ENCODE data around the gene SLITRK6.
"Not testable (repeated sequence)": the region's sequence is repeated elsewhere in the genome, so short reads cannot be mapped to it uniquely, and the experiment has no call there.

Gene SLITRK6

DNA sequence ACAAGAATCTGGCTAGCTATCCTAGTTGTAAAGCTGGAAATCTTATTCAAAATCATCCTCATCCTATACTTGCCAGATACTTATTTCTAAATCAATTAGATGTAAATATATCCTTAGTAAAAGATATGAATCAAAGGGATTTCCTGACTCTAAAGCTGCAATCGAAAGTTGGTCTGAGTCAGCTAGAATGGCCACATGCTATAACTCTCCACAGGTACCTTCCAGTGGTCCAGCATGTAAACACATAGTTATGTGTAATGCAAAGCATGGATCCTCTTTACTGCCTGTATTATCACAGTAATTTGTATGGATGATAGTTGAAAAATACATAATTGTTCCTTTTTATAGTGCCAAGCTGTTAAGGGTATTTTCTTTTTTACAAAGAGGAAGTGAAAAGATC is 27.4 kb downstream of the SLITRK6 start:
- no peak for DNase-seq (ENCODE audit: low read depth)
- TF ChIP-seq, protein P1, sequence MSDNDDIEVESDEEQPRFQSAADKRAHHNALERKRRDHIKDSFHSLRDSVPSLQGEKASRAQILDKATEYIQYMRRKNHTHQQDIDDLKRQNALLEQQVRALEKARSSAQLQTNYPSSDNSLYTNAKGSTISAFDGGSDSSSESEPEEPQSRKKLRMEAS (IDR thresholded peaks at IDR 0.05; ENCODE audit: low read depth, low read length), result no peak
- TF ChIP-seq, protein P2, sequence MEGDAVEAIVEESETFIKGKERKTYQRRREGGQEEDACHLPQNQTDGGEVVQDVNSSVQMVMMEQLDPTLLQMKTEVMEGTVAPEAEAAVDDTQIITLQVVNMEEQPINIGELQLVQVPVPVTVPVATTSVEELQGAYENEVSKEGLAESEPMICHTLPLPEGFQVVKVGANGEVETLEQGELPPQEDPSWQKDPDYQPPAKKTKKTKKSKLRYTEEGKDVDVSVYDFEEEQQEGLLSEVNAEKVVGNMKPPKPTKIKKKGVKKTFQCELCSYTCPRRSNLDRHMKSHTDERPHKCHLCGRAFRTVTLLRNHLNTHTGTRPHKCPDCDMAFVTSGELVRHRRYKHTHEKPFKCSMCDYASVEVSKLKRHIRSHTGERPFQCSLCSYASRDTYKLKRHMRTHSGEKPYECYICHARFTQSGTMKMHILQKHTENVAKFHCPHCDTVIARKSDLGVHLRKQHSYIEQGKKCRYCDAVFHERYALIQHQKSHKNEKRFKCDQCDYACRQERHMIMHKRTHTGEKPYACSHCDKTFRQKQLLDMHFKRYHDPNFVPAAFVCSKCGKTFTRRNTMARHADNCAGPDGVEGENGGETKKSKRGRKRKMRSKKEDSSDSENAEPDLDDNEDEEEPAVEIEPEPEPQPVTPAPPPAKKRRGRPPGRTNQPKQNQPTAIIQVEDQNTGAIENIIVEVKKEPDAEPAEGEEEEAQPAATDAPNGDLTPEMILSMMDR (IDR thresholded peaks at IDR 0.05; ENCODE audit: low read depth, low read length), result no peak
- TF ChIP-seq MYC (IDR thresholded peaks at IDR 0.05; ENCODE audit: low read depth, low read length), result no peak
- TF ChIP-seq POLR2A (IDR thresholded peaks at IDR 0.05; ENCODE audit: extremely low read depth, insufficient read length), result no peak
- no peak overlapping the region for H3K4me3 ChIP-seq (ENCODE audit: low read depth, low read length)

DNA sequence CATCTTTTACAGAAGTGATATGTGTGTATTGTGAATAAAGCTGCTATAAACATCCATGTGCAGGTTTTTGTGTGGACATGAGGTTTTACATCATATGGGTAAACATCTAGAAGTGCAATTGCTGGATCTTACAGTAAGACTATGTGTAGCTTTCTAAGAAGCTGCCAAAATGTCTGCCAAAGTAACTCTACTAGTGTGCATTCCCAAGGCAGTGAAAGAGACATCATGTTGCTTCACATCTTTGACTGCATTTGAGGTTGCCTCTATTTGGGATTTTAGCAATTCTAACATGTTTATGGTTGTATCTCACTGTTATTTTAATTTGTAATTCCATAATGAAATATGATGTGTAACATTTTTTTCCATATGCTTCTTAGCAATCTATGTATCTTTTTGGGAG is 30.3 kb downstream of the SLITRK6 start:
- DNase-seq (ENCODE audit: low read depth), result no peak
- no peak overlapping the region for H3K4me3 ChIP-seq (ENCODE audit: low read depth, low read length)
- TF ChIP-seq, protein P1 (IDR thresholded peaks at IDR 0.05; ENCODE audit: low read depth, low read length), result no peak
- TF ChIP-seq MYC (IDR thresholded peaks at IDR 0.05; ENCODE audit: low read depth, low read length) (no peak), POLR2A (IDR thresholded peaks at IDR 0.05; ENCODE audit: extremely low read depth, insufficient read length) (no peak)
- TF ChIP-seq, protein P2 (IDR thresholded peaks at IDR 0.05; ENCODE audit: low read depth, low read length), result no peak

DNA sequence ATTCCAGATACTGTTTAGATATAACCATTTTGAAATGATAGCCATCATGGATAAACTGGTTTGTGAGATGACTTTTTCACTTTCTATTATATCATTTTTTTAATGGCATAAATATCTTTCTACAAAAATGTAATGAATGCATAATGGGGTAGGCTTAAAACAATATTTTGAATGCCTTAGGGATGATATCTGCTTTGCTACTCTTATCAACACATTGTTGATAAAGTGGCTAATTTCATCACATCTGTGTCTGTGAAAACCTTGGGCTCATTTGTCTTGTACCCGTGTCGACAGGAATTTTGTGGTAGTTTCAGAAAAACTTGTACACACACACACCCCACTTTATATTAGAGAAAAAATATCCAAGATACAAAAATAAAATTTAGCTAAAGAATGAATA is 44.1 kb downstream of the SLITRK6 start:
- no peak overlapping the region for H3K4me3 ChIP-seq (ENCODE audit: low read depth, low read length)
- no peak for DNase-seq (ENCODE audit: low read depth)
- no peak for TF ChIP-seq MYC (IDR thresholded peaks at IDR 0.05; ENCODE audit: low read depth, low read length)
- TF ChIP-seq, protein P1 (IDR thresholded peaks at IDR 0.05; ENCODE audit: low read depth, low read length), result no peak
- no peak for TF ChIP-seq POLR2A (IDR thresholded peaks at IDR 0.05; ENCODE audit: extremely low read depth, insufficient read length)
- TF ChIP-seq, protein P2 (IDR thresholded peaks at IDR 0.05; ENCODE audit: low read depth, low read length), result no peak

DNA sequence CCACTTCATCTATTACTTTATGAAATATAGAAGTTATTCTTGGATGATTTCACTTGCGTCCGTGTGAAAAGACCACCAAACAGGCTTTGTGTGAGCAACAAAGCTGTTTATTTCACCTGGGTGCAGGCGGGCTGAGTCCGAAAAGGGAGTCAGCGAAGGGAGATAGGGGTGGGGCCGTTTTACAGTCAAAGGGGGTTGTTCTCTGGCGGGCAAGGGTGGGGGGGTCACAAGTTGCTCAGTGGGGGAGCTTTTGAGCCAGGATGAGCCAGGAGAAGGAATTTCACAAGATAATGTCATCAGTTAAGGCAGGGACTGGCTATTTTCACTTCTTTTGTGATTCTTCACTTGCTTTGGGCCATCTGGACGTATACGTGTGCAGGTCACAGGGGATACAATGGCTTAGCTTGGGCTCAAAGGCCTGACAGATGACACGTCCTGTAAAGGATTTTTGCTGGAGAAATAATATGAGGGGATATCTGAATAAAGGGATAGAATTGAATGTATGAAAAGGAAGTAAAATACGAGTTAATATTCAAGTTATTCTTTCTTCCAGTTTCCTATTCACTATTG is 55.9 kb downstream of the SLITRK6 start:
- H3K4me3 ChIP-seq (ENCODE audit: low read depth, low read length); DNase-seq (ENCODE audit: low read depth): not testable (repeated sequence)

Measured in NB4 (cell line).